Calu3 (cell line): ENCODE results near the gene FGGY. TPM values are rescaled to one million over a fixed set of nuclear protein-coding genes. Genes with fewer than 3 reads are reported as not detected.

Experiments
- BruUV-seq: library from RNA; stranded (reverse); fragments of 400-500 nt; replicated peaks from 2 replicates; lab custom pipeline; 2021; lab: Mats Ljungman, UMichigan
- CTCF ChIA-PET: fragments of 300-600 bp; sonication (Branson Sonifier 250); formaldehyde crosslinking; loops from one replicate; lab custom pipeline; 2022; ENCODE audit warnings: antibody characterized with exemption; lab: Charles Lee
- DNase-seq: peaks from one replicate; pipeline ENCODE4 v3.0.0; 2022
- H3K27ac Mint-ChIP-seq: one replicate; pipeline ENCODE4 v1.8.0; 2022; ENCODE audit warnings: mixed read lengths; ENCODE audit not compliant: unreplicated experiment
- H3K27me3 Mint-ChIP-seq: one replicate; pipeline ENCODE4 v1.8.0; 2022; ENCODE audit warnings: mixed read lengths; ENCODE audit not compliant: unreplicated experiment
- H3K36me3 Mint-ChIP-seq: one replicate; pipeline ENCODE4 v1.8.0; 2022; ENCODE audit warnings: mild to moderate bottlenecking, moderate library complexity, mixed read lengths; ENCODE audit not compliant: insufficient read depth, unreplicated experiment
- H3K4me1 Mint-ChIP-seq: one replicate; pipeline ENCODE4 v1.8.0; 2022; ENCODE audit warnings: mild to moderate bottlenecking, low read depth, mixed read lengths; ENCODE audit not compliant: unreplicated experiment
- H3K4me3 Mint-ChIP-seq: one replicate; pipeline ENCODE4 v1.8.0; 2022; ENCODE audit warnings: mild to moderate bottlenecking, low read depth, moderate library complexity, mixed read lengths; ENCODE audit not compliant: unreplicated experiment
- H3K9me3 Mint-ChIP-seq: one replicate; pipeline ENCODE4 v1.8.0; 2022; ENCODE audit warnings: low read depth, mixed read lengths; ENCODE audit not compliant: unreplicated experiment
- CTCF ChIP-seq: fragments of 200-600 bp; IDR thresholded peaks from one replicate; pipeline ENCODE4 v1.8.0; 2022; ENCODE audit warnings: antibody characterized with exemption; ENCODE audit not compliant: unreplicated experiment
- intact Hi-C: fragments of 100-400 bp; cut with micrococcal nuclease; formaldehyde crosslinking; loops from one replicate; pipeline ENCODE4 v1.10.0; 2022; ENCODE audit not compliant: unreplicated experiment
- total RNA-seq: library from RNA; stranded (reverse); gene quantifications from 2 replicates; pipeline ENCODE4 v1.2.3, GENCODE V29; 2022

FGGY gene
- total RNA-seq, 1 experiment from 2014 or later: 11.1 TPM

DNA sequence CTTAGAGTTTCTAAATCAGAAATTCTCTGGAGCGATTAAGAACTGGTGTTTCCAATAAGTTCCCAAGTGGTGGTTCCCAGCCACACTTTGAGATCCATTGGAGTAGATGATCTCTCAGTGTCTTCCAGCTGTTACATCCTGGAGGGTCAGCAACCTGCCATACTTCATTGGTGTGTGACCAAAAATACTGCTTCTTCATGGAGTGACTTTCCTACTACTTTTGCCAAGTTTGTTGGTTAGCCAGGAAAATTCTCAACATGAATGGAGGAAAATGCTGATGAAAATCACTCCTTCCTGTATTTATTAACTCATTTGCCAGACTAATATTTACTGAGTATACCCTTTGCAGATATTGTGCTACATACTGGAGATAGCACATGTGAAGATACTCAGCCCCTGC is 186.1 kb downstream of the FGGY start:
- TF ChIP-seq CTCF: no peak
- Mint-ChIP-seq H3K4me3 (no peak overlapping the region), H3K36me3 (no peaks in the 10 kb centered on the region), H3K27ac (no peak overlapping the region), H3K27me3 (no peaks in the 10 kb centered on the region), H3K9me3 (no peaks in the 10 kb centered on the region), H3K4me1 (peaks cover 17% of the 10 kb centered on the region)
- BruUV-seq: no TSS peak
- intact Hi-C loops: no loop called here
- CTCF ChIA-PET: no interaction called here
- DNase-seq: no peak

DNA sequence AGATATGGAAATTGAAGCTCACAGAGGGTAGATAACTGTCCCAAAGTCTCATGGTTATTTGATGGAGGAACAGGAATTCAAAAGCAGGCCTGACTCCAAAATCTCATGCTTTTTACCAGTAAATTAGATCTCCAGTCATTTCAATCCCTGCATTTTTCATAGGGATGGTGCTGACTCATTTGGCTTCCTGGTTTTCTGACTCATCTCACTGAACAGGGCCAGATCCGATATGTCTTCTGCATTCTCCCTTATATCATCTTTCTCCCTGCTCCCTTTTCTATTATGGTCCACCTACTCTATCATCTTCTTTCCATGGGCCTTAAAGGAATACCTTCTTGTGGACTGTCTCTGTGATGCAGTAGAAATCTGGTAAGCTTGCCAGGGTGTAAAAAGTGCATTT is 187.2 kb downstream of the FGGY start:
- Mint-ChIP-seq H3K27me3 (no peaks in the 10 kb centered on the region), H3K36me3 (no peaks in the 10 kb centered on the region), H3K27ac (no peak overlapping the region), H3K4me1 (peaks cover 17% of the 10 kb centered on the region), H3K9me3 (no peaks in the 10 kb centered on the region), H3K4me3 (no peak overlapping the region)
- no peak for DNase-seq
- no TSS peak for BruUV-seq
- intact Hi-C loops: no loop called here
- no peak for TF ChIP-seq CTCF
- CTCF ChIA-PET: no interaction called here

- intact Hi-C loops: no loop called here
- H3K36me3 Mint-ChIP-seq: no peaks in the 10 kb centered on the region
- no peaks in the 10 kb centered on the region for H3K9me3 Mint-ChIP-seq
- CTCF ChIA-PET: no interaction called here
- no peak overlapping the region for H3K4me3 Mint-ChIP-seq
- no TSS peak for BruUV-seq
- H3K27me3 Mint-ChIP-seq: no peaks in the 10 kb centered on the region
- no peak for DNase-seq
- H3K27ac Mint-ChIP-seq: no peak overlapping the region
- peaks cover 17% of the 10 kb centered on the region for H3K4me1 Mint-ChIP-seq
- no peak for TF ChIP-seq CTCF
These were observed 188.3 kb downstream of the FGGY start for GRCh38 chr1:59485171-59485570.

DNA sequence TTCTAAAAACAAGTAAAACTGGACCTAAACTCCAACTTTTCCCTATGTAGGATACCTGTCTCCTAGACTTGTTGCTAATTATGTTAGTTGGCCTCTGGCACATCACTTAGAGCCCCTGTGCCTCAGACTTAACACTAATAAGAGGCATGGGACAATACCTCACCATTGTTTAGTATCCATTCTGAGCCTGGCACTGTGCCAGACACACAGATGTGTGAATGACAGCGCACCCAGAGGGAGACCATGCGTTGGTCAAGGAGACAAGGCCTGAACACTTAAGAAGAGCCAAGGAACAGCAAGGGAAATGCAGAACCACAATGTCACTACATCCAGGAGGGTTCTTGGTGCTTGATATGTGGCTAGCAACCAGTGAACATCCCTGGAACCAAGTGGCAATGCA is 189.1 kb downstream of the FGGY start:
- no peak for DNase-seq
- H3K4me3 Mint-ChIP-seq: no peak overlapping the region
- H3K4me1 Mint-ChIP-seq: peaks cover 17% of the 10 kb centered on the region
- H3K27ac Mint-ChIP-seq: no peak overlapping the region
- no peaks in the 10 kb centered on the region for H3K9me3 Mint-ChIP-seq
- TF ChIP-seq CTCF: no peak
- CTCF ChIA-PET: no interaction called here
- no peaks in the 10 kb centered on the region for H3K27me3 Mint-ChIP-seq
- intact Hi-C loops: no loop called here
- no TSS peak for BruUV-seq
- H3K36me3 Mint-ChIP-seq: no peaks in the 10 kb centered on the region

GRCh38 chr1:59486615-59487014 is 189.7 kb downstream of the FGGY start:
- Mint-ChIP-seq H3K36me3 (no peaks in the 10 kb centered on the region), H3K4me3 (no peak overlapping the region), H3K27me3 (no peaks in the 10 kb centered on the region), H3K27ac (no peak overlapping the region), H3K4me1 (peaks cover 17% of the 10 kb centered on the region), H3K9me3 (no peaks in the 10 kb centered on the region)
- CTCF ChIA-PET: no interaction called here
- intact Hi-C loops: no loop called here
- no peak for TF ChIP-seq CTCF
- DNase-seq: no peak
- BruUV-seq: no TSS peak
